C4-2B (cell line): ENCODE data around the gene TTC13.
A peak's percentile ranks its signal among the peaks of the same experiment; 100 is the strongest.

ENCODE experiments used
- H3K27ac ChIP-seq: fragments of 450-650 bp; 2 replicates; pipeline ENCODE4 v1.5.1; 2017
- CTCF ChIP-seq: fragments of 450-650 bp; conservative IDR thresholded peaks from 2 replicates; pipeline ENCODE4 v1.5.1; 2017; ENCODE audit warnings: mild to moderate bottlenecking
- ZFX ChIP-seq: fragments of 450-650 bp; IDR thresholded peaks from 2 replicates; pipeline ENCODE4 v1.6.1; 2017

TTC13 gene

DNA sequence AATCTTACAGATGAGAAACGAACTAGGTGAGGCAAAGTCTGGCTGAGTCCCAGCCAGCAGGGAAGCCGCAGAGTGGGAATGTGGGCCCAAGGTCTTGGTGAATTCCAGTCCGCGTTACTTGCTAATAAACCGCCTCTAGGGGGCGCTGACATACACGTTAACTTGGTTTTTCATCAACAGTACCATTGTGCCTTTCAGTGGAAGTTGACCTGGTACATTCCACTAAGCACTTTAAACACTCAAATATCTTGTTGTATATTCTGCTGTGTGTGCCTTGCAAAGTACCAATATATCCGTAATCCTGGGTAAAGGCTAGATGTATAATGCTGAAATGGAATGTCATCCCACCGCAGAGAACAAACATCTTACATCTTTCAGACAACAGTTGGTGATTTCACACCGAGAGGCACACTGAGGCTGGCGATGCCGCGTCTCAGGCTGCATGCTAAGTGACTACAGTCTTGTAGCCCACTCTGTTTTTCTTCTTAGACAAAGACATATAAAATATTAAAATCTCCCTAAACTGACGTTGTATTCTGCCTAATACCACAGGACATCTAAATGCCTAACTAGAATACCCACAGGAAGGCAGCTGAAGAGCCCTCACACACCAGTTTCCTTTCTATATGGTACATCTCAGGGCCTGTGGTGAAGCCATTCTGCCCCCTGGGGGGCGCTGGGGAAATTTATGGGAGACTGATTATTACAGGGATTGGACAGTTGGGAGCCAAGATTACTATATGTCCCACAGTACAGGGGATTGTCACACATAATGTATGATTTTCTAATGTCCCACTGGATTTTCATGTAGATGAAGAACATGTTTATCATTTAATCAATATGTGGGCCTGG lies 61.2 kb downstream of the TTC13 start:
- TF ChIP-seq CTCF: peak; percentile 87
- no peak for TF ChIP-seq ZFX
- no peak overlapping the region for H3K27ac ChIP-seq

DNA sequence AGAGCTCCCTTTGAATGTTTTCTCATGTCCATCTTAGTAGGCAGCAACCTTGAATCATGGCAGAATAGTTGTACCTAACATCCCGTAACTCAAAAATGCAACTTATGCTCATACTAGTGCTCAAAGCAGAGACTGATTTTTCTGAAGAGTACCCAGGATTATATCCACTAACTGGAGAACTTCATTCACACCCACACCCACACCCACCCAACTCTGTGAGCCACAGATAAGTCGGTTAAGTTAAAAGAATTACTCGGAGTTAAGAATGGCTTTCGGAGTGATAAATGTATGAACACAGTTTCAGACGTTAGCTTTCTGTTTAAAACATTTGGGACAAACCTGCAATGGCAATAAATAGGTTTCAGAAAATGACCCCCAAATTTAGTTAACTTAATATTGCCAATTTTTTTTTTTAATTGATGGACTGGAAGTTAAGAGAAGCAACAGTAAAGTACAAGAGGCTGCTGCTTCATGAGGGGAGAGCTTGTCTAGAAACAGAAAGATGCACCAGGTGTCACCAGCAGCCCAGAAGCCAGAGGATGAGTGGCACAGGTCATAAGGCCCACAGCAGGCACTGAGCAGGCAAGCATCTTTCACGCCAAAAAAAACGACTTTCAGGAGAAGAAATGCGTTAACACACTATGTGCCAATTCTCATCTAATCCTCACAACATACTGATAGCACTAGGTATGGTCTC lies 61.9 kb downstream of the TTC13 start:
- H3K27ac ChIP-seq: no peak overlapping the region
- TF ChIP-seq ZFX: no peak
- no peak for TF ChIP-seq CTCF

DNA sequence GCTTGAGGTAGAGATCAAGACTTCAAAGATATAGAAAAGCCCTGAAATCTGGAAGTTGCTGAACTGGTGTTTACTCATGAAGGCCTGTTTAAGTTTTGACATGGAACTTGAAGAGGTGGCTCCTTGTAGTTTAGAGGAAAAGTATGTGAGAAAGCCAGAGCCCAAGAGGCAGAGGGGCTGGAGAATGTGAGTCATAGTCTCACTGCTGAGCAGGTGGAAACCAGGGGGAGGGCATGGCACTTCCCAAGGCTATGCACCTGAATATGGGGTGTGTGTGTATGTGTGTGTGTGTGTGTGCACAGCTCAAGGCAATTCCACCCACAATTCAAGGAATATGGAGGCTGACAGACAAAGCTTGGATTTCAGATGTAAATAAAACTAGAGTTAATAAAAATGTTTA lies 63.6 kb downstream of the TTC13 start:
- H3K27ac ChIP-seq: no peak overlapping the region
- TF ChIP-seq ZFX: no peak
- no peak for TF ChIP-seq CTCF

DNA sequence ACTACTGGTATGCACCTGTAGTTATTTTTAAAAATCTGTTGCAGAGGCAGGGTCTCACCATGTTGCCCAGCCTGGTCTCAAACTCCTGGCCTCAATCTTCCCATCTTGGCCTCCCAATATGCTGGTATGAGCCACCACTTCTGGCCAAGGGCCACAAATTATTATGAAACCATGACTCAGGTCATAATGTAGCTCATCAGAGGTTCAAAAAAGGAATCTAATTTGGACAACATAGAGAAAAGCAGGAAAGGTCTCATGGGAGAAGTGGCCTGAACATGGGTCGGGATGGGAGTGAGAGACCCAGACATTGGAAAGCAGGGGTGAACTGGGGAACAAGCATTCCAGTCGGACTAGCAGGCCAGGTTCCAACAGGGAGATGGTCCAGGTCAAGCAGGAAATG lies 65.2 kb downstream of the TTC13 start:
- TF ChIP-seq CTCF (no peak), ZFX (no peak)
- no peak overlapping the region for H3K27ac ChIP-seq

DNA sequence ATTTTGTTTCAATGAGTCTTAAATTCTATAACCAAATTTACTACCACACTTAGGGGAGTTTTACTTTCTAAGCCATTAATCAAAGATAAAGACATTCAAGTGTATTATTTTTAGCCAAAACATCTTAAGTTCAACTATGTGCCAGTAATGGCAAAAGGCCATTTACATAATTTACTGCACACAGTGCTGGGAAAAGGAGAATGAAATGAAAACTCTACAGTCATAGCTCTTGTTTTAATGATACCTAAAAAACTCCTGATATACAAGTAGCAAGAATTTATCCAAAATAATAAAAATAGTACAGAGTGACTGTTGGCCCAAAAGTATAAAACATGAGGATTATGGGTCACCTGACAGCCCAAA lies 67.9 kb downstream of the TTC13 start:
- TF ChIP-seq CTCF: no peak
- TF ChIP-seq ZFX: no peak
- H3K27ac ChIP-seq: no peak overlapping the region

GRCh38 chr1:230909974-230910754 lies 68.5 kb downstream of the TTC13 start:
- no peak for TF ChIP-seq CTCF
- TF ChIP-seq ZFX: no peak
- H3K27ac ChIP-seq: no peak overlapping the region
